NT2/D1 (cell line): Measurements from ENCODE around the gene STRN.

ENCODE experiments used
- DNase-seq: peaks from one replicate; pipeline ENCODE4 v3.0.0-alpha.2; 2011; ENCODE audit warnings: low read depth, low spot score
- H3K27me3 ChIP-seq: 2 replicates; pipeline ENCODE4 v1.6.0; 2011; ENCODE audit warnings: mild to moderate bottlenecking; ENCODE audit not compliant: insufficient read length, insufficient read depth
- H3K36me3 ChIP-seq: 2 replicates; pipeline ENCODE4 v1.6.1; 2011; ENCODE audit warnings: mild to moderate bottlenecking, low read length, mixed read lengths; ENCODE audit not compliant: insufficient read depth, insufficient read length
- H3K4me1 ChIP-seq: 2 replicates; pipeline ENCODE4 v1.5.1; 2011; ENCODE audit not compliant: insufficient read depth, insufficient read length
- H3K4me3 ChIP-seq: 2 replicates; pipeline ENCODE4 v1.5.1; 2011; ENCODE audit warnings: low read depth; ENCODE audit not compliant: insufficient read length
- H3K9ac ChIP-seq: 2 replicates; pipeline ENCODE4 v1.6.0; 2011; ENCODE audit warnings: low read depth; ENCODE audit not compliant: insufficient read length
- H3K9me3 ChIP-seq: 2 replicates; pipeline ENCODE4 v1.5.1; 2011; ENCODE audit warnings: mild to moderate bottlenecking, low read length; ENCODE audit not compliant: insufficient read depth
- SUZ12 ChIP-seq: IDR thresholded peaks from 2 replicates; pipeline ENCODE4 v1.6.1; 2011; ENCODE audit not compliant: insufficient read length, insufficient read depth; ENCODE audit errors: extremely low read depth
- YY1 ChIP-seq: IDR thresholded peaks from 2 replicates; pipeline ENCODE4 v1.6.1; 2011; ENCODE audit not compliant: insufficient read length, insufficient read depth
- ZNF274 ChIP-seq: IDR thresholded peaks from 2 replicates; pipeline ENCODE4 v1.6.1; 2011; ENCODE audit warnings: mild to moderate bottlenecking, low read depth, low read length

STRN gene

DNA sequence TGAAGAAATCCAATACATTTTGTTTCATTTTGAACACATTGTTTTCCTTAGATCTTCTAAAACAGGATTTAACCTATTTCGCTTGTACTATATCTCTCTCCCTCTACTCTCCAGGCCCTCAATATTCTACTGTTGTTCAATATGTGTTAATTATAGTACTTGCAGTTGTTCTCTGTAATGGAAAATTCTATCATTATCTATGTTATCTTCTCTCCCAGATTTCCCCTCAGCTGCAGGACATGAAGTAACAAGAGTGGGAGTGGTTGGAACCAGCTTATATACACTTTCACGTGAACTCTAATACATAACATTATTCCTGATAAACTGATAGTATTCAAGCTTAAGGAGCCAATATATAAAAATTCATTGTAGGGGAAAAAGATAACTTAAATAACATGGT lies 7.0 kb upstream of the STRN start:
- Histone ChIP-seq H3K9me3 (no peaks in the 10 kb centered on the region), H3K27me3 (no peaks in the 10 kb centered on the region), H3K4me1 (no peaks in the 10 kb centered on the region), H3K4me3 (no peak overlapping the region), H3K9ac (no peak overlapping the region), H3K36me3 (no peaks in the 10 kb centered on the region)
- DNase-seq: no peak
- TF ChIP-seq YY1: no peak
- no peak for TF ChIP-seq ZNF274
- TF ChIP-seq SUZ12: no peak

GRCh38 chr2:36971990-36972389 lies 5.7 kb upstream of the STRN start:
- no peaks in the 10 kb centered on the region for H3K4me1 ChIP-seq
- no peaks in the 10 kb centered on the region for H3K27me3 ChIP-seq
- no peak overlapping the region for H3K4me3 ChIP-seq
- no peaks in the 10 kb centered on the region for H3K9me3 ChIP-seq
- TF ChIP-seq SUZ12: no peak
- no peak for TF ChIP-seq YY1
- H3K36me3 ChIP-seq: no peaks in the 10 kb centered on the region
- DNase-seq: no peak
- no peak overlapping the region for H3K9ac ChIP-seq

- no peak for DNase-seq
- H3K27me3 ChIP-seq: no peaks in the 10 kb centered on the region
- no peaks in the 10 kb centered on the region for H3K9me3 ChIP-seq
- TF ChIP-seq ZNF274: no peak
- TF ChIP-seq SUZ12: no peak
- no peak for TF ChIP-seq YY1
- H3K4me1 ChIP-seq: no peaks in the 10 kb centered on the region
- no peaks in the 10 kb centered on the region for H3K36me3 ChIP-seq
- H3K9ac ChIP-seq: peak overlapping the region; percentile 77
- H3K4me3 ChIP-seq: peak overlapping the region; percentile 62
Measured at GRCh38 chr2:36967236-36967876, 1.0 kb upstream of the STRN start.

DNA sequence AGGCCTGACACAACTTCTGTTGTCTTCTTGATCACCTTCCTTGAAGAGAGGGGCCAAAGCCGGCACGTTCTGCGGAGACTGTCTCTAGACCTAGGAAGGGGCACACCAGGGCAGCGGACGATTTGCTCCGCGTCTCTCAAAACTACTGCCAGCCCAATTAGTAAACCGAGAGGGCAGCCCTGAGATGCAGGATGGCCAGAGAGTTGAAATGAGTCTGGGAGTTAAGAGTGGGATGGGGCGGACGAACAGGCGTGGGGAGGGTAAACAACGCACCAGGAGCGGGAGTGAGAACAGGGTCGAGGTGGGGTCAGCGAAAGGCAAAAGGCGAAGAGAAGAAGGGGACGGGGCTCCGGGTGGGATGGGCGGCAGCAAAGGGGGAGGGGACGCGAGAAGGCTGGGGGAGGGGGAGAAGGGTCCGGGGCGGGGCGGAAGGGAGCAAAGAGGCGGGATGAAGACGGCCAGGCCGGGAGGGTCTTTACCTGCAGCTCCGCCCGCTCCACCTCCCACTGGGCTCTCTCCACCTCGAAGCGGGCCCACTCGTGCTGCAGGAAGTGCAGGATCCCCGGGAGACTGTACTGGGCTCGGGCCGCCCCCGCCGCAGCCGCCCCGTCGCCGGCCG lies 476 bp downstream of the STRN start:
- Histone ChIP-seq H3K9me3 (no peaks in the 10 kb centered on the region), H3K27me3 (no peaks in the 10 kb centered on the region), H3K9ac (peak overlapping the region; percentile 83), H3K4me3 (peak overlapping the region; percentile 71), H3K4me1 (no peaks in the 10 kb centered on the region), H3K36me3 (no peaks in the 10 kb centered on the region)
- DNase-seq: peak; percentile 57
- TF ChIP-seq ZNF274 (no peak), YY1 (no peak), SUZ12 (no peak)

DNA sequence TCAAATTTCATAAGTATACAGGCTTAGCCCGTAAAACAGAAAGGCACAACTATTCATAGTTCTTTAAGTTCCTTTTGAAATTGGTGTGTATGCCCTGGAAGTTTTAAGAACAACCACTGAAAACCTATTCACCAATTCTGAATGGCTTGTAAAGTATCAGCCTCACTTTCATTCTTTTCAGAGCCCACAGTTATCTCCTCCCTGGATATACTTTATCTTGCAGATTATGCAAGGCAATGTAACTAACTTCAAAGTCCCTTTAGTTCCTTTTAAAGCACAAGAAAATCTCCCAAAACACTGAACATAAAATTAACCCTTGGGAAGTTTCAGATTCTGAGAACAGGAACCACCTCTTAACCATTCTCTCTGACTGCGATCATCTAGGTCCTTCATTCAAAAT lies 1.1 kb downstream of the STRN start:
- TF ChIP-seq ZNF274 (no peak), SUZ12 (no peak), YY1 (no peak)
- no peak for DNase-seq
- Histone ChIP-seq H3K4me1 (no peaks in the 10 kb centered on the region), H3K9ac (peak overlapping the region; percentile 32), H3K4me3 (peak overlapping the region; percentile 71), H3K36me3 (no peaks in the 10 kb centered on the region), H3K9me3 (no peaks in the 10 kb centered on the region), H3K27me3 (no peaks in the 10 kb centered on the region)

DNA sequence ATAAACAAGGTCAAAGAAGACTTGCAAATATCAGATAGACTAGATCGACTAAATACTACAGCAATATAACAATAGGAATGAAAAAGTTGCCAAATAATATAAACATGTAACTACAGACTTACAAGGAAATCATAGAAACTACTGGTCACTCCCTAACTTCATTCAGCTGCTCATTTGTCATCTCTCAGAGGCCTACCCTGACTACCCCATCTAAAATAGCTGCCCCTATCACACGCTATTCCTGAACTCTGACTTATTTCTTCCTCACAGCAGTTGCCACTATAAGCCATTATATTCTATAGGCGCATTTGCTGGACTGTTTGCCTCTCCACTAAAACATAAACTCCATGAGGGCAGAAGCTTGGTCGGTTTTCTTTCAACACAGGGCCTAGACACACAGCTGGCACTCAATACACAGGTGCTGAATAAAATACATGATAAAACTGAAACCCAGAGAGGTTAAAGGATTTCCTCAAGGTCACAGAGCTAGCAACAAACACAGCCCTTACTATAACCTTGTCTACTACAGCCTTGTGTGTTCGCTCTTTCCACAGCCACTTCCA lies 1.8 kb downstream of the STRN start:
- Histone ChIP-seq H3K27me3 (no peaks in the 10 kb centered on the region), H3K4me3 (no peak overlapping the region), H3K9ac (no peak overlapping the region), H3K9me3 (no peaks in the 10 kb centered on the region), H3K4me1 (no peaks in the 10 kb centered on the region), H3K36me3 (no peaks in the 10 kb centered on the region)
- DNase-seq: no peak
- TF ChIP-seq ZNF274: no peak
- no peak for TF ChIP-seq YY1
- no peak for TF ChIP-seq SUZ12

DNA sequence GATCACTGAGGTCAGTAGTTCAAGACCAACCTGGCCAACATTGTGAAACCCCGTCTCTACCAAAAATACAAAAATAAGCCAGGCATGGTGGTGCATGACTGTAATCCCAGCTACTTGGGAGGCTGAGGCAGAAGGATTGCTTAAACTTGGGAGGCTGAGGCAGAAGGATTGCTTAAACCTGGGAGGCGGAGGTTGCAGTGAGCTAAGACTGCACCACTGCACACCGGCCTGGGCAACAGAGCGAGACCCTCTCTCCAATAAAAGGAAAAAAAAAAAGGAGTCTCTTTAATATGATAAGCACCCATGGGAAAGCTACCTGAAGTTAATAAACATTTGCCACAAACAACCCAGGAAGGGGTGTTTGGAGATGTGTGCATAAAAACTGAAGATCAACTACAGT lies 2.6 kb downstream of the STRN start:
- H3K4me1 ChIP-seq: no peaks in the 10 kb centered on the region
- H3K9ac ChIP-seq: no peak overlapping the region
- H3K9me3 ChIP-seq: no peaks in the 10 kb centered on the region
- no peaks in the 10 kb centered on the region for H3K36me3 ChIP-seq
- no peak overlapping the region for H3K4me3 ChIP-seq
- TF ChIP-seq SUZ12 (no peak), YY1 (no peak), ZNF274 (no peak)
- H3K27me3 ChIP-seq: no peaks in the 10 kb centered on the region
- no peak for DNase-seq
